Left lung (tissue), 10 donors: ENCODE results near the gene MAP3K4. TPM values are rescaled to one million over a fixed set of nuclear protein-coding genes. Genes with fewer than 3 reads are reported as not detected.

ENCODE experiments used
- ATAC-seq: fragments of 200-7000 bp; cut with Tn5 transposase; one replicate; pipeline ENCODE4 v1.9.1; 2020; ENCODE audit warnings: moderate library complexity
- DNase-seq, 4 donors: peaks; one replicate each; pipeline ENCODE4 v3.0.0-alpha.2; 2013 to 2020
- H3K27ac ChIP-seq, 2 donors: fragments of 200-600 bp; sonication (generic) in 1 of 2; one replicate each; pipeline versions ENCODE4 v1.5.0 to v1.8.0; 2020 to 2021
- H3K27me3 ChIP-seq, 2 donors: fragments of 200-600 bp; sonication (generic) in 1 of 2; one replicate each; pipeline versions ENCODE4 v1.5.0 to v1.8.0; 2020 to 2021
- H3K36me3 ChIP-seq, 2 donors: fragments of 200-600 bp; sonication (generic) in 1 of 2; one replicate each; pipeline versions ENCODE4 v1.5.0 to v1.8.0; 2020 to 2021
- H3K4me1 ChIP-seq, 2 donors: fragments of 200-600 bp; one replicate each; pipeline ENCODE4 v1.8.0; 2021
- H3K4me3 ChIP-seq, 2 donors: fragments of 200-600 bp; sonication (generic) in 1 of 2; one replicate each; pipeline versions ENCODE4 v1.5.0 to v1.8.0; 2020 to 2021; ENCODE audit warnings: mild to moderate bottlenecking in 1 of 2
- H3K9me3 ChIP-seq, 2 donors: fragments of 200-600 bp; sonication (generic) in 1 of 2; one replicate each; pipeline versions ENCODE4 v1.5.0 to v1.8.0; 2020 to 2021
- CTCF ChIP-seq, 2 donors: fragments of 200-600 bp; sonication (generic) in 1 of 2; IDR thresholded peaks; one replicate each; pipeline versions ENCODE4 v1.5.0 to v1.8.0; 2021; ENCODE audit warnings: antibody characterized with exemption in 2 of 2
- intact Hi-C, 2 donors: fragments of 100-400 bp; cut with DNase I; formaldehyde crosslinking; loops; one replicate each; pipeline versions ENCODE4 v1.11.2 to v1.14.2; 2022
- polyA plus RNA-seq, 6 donors: library from polyadenylated mRNA; unstranded; fragments of 120-200 nt; gene quantifications; one replicate each; pipeline ENCODE4 v1.2.1, GENCODE V29; 2013; ENCODE audit not compliant: insufficient read length in 6 of 6
- total RNA-seq, 2 donors: library from RNA; stranded (reverse); fragmentation: NEBNext Ultra II Directional; extraction: Animal tissue kit (Norgen Biotek cat#: 25700); gene quantifications; one replicate each; pipeline ENCODE4 v1.2.1, GENCODE V29; 2021
- donor health status: DM: no; HTN: yes; CAD: no.
- donor health status: DM: no; HTN: no; CAD: no.

Gene MAP3K4
- total and polyA plus RNA-seq, 8 donors = 35.6 to 51.8 (median 45.8) TPM

GRCh38 chr6:161128680-161129196, 137.2 kb downstream of the MAP3K4 start:
- no peak for TF ChIP-seq CTCF (IDR thresholded peaks at IDR 0.05)
- no peak for DNase-seq
- Histone ChIP-seq H3K4me1 (no peaks in the 10 kb centered on the region), H3K9me3 (peaks cover 0 to 6% of the 10 kb centered on the region in 2 donors), H3K36me3 (peaks cover 0 to 28% of the 10 kb centered on the region in 2 donors), H3K27me3 (no peaks in the 10 kb centered on the region), H3K4me3 (no peak overlapping the region), H3K27ac (no peak overlapping the region)
- no peak for ATAC-seq
- intact Hi-C loops = no loop called here

DNA sequence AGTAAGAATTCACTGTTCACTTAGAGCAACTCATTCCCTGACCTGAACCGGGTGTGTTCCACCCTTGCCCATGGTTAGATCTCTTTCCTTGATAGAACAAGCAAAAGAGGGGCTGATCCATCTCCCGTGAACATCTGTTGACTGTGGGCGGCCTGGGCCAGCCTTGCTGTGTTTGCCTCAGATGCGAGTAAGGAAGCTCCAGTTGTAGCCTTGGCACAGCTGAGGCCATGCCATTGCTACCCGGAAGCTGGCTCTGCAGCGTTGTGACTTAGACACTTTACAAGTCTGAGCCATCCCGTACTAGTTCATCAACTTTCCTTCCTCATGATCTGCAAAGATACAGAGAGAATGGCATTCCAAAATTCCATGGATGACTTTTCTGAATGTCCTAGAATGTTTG, 139.0 kb downstream of the MAP3K4 start:
- ATAC-seq (no peak), DNase-seq (no peak)
- TF ChIP-seq CTCF (IDR thresholded peaks at IDR 0.05) = no peak
- no peaks in the 10 kb centered on the region for H3K4me1 ChIP-seq
- no peaks in the 10 kb centered on the region for H3K27me3 ChIP-seq
- no peak overlapping the region for H3K27ac ChIP-seq
- peaks cover 0 to 27% of the 10 kb centered on the region in 2 donors for H3K36me3 ChIP-seq
- intact Hi-C loops = no loop called here
- no peak overlapping the region for H3K4me3 ChIP-seq
- no peaks in the 10 kb centered on the region for H3K9me3 ChIP-seq

GRCh38 chr6:161130967-161131766, 139.6 kb downstream of the MAP3K4 start:
- DNase-seq (no peak), ATAC-seq (no peak)
- TF ChIP-seq CTCF (IDR thresholded peaks at IDR 0.05) = no peak
- Histone ChIP-seq H3K4me1 (no peaks in the 10 kb centered on the region), H3K36me3 (peaks cover 0 to 34% of the 10 kb centered on the region in 2 donors), H3K27me3 (no peaks in the 10 kb centered on the region), H3K9me3 (no peaks in the 10 kb centered on the region), H3K27ac (no peak overlapping the region), H3K4me3 (no peak overlapping the region)
- intact Hi-C loops = no loop called here

DNA sequence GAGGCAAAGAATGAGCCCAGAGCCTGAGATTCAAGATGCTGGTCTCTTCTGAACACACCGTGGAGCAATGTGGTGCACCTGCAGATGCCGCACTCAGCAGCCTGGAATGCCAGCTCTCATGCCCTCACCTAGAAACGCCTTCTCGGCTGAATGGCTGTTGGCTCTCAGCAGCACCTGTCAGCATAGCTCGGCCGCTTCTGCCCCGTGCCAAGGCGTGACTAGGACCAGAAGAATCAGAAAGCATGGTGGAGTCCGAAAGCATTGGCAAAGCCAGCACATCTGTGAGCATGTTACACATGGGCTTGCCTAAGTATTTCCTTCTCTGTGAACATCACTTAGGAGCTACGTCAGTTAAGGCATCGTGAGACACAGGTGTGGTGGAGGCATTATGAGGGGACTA, 140.8 kb downstream of the MAP3K4 start:
- ATAC-seq = no peak
- no peak for TF ChIP-seq CTCF (IDR thresholded peaks at IDR 0.05)
- Histone ChIP-seq H3K4me3 (no peak overlapping the region), H3K36me3 (peaks cover 0 to 38% of the 10 kb centered on the region in 2 donors), H3K9me3 (no peaks in the 10 kb centered on the region), H3K27ac (no peak overlapping the region), H3K27me3 (no peaks in the 10 kb centered on the region), H3K4me1 (no peaks in the 10 kb centered on the region)
- DNase-seq = no peak
- intact Hi-C loops = no loop called here

DNA sequence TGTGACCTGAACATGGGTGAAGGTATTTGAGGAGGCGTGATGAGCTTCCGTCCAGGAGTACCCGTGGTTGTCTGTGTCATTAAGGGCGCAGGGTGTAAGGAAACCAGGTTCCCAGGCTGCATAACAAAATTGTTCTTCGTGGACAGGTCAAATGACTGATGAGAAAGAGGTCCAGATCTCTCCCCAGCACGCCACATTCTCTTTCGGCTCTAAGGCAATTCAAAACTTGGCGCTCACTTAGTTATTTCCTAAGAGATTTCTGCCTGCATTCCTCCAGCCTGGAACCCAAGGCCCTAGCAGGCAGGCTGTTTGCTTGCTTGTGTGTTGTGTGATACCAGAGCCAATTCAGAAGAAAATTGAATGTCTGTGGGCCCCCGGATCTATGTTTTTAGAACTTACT, 142.4 kb downstream of the MAP3K4 start:
- ATAC-seq (no peak), DNase-seq (peak in 2 of 4 donors; percentile 10 to 20)
- Histone ChIP-seq H3K27ac (no peak overlapping the region), H3K4me3 (no peak overlapping the region), H3K4me1 (no peaks in the 10 kb centered on the region), H3K27me3 (no peaks in the 10 kb centered on the region), H3K9me3 (no peaks in the 10 kb centered on the region), H3K36me3 (peaks cover 0 to 51% of the 10 kb centered on the region in 2 donors)
- TF ChIP-seq CTCF (IDR thresholded peaks at IDR 0.05) = no peak
- intact Hi-C loops = no loop called here
